ENCODE data around the gene MTARC2. TPM values are rescaled to one million over a fixed set of nuclear protein-coding genes. Genes with fewer than 3 reads are reported as not detected.

MTARC2 gene
- total and polyA plus RNA-seq, 2 of the 13 experiments (the other 11 are each of a cell fraction or from before 2014, with no cell fraction given) = 8.5 to 10.1 TPM

DNA sequence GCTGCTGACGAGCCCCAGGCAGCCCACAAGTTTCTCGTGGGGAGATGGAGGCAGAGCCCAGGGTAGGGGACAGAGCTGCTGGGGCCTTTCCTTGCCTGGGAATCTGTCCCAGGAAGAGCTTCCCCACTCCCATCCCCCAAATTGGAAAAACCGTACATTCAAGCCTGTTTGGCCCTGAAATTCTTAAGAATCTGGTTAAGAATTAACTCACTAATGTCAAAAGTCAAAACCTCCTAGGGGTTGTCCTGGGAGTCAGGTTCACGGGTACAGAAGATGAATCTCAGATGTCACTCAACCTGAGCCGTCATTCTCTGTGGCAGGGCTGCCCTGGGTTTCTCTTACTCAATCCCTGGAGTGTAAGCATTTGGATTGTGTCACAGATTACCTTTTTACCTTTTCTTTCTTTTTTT, 49.5 kb upstream of the MTARC2 start (continued):
- TF ChIP-seq, protein P1, sequence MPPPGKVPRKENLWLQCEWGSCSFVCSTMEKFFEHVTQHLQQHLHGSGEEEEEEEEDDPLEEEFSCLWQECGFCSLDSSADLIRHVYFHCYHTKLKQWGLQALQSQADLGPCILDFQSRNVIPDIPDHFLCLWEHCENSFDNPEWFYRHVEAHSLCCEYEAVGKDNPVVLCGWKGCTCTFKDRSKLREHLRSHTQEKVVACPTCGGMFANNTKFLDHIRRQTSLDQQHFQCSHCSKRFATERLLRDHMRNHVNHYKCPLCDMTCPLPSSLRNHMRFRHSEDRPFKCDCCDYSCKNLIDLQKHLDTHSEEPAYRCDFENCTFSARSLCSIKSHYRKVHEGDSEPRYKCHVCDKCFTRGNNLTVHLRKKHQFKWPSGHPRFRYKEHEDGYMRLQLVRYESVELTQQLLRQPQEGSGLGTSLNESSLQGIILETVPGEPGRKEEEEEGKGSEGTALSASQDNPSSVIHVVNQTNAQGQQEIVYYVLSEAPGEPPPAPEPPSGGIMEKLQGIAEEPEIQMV (CRISPR knock-in tag; IDR thresholded peaks at IDR 0.05; ENCODE audit: low read depth) = 0 out of 2 replicates have a peak, but pooled peaks have one; percentile 25
- TF ChIP-seq KAT8 (CRISPR knock-in tag; IDR thresholded peaks at IDR 0.05) (peak; percentile 46; the same call in 1 of the 2 replicates), FOXA1 (IDR thresholded peaks at IDR 0.05) (no peak), FOXA1 (CRISPR knock-in tag; IDR thresholded peaks at IDR 0.05) (no peak), SCMH1 (CRISPR knock-in tag; IDR thresholded peaks at IDR 0.05; ENCODE audit: borderline replicate concordance) (no peak), ZNF292 (CRISPR knock-in tag; IDR thresholded peaks at IDR 0.05; ENCODE audit: borderline replicate concordance, low read depth) (0 out of 2 replicates have a peak, but pooled peaks have one; percentile 27), REXO4 (CRISPR knock-in tag; IDR thresholded peaks at IDR 0.05; ENCODE audit: borderline replicate concordance) (no peak), SMAD9 (CRISPR knock-in tag; IDR thresholded peaks at IDR 0.05) (no peak), ZNF563 (CRISPR knock-in tag; IDR thresholded peaks at IDR 0.05) (no peak), SP5 (CRISPR knock-in tag; IDR thresholded peaks at IDR 0.05; ENCODE audit: borderline replicate concordance, low read depth) (0 out of 2 replicates have a peak, but pooled peaks have one; percentile 31), ZNF878 (CRISPR knock-in tag; IDR thresholded peaks at IDR 0.05) (0 out of 2 replicates have a peak, but pooled peaks have one; percentile 44), RFX1 (IDR thresholded peaks at IDR 0.05) (no peak), DR1 (CRISPR knock-in tag; IDR thresholded peaks at IDR 0.05) (no peak), RAD21 (CRISPR knock-in tag; IDR thresholded peaks at IDR 0.05) (no peak)
- TF ChIP-seq, protein P2, sequence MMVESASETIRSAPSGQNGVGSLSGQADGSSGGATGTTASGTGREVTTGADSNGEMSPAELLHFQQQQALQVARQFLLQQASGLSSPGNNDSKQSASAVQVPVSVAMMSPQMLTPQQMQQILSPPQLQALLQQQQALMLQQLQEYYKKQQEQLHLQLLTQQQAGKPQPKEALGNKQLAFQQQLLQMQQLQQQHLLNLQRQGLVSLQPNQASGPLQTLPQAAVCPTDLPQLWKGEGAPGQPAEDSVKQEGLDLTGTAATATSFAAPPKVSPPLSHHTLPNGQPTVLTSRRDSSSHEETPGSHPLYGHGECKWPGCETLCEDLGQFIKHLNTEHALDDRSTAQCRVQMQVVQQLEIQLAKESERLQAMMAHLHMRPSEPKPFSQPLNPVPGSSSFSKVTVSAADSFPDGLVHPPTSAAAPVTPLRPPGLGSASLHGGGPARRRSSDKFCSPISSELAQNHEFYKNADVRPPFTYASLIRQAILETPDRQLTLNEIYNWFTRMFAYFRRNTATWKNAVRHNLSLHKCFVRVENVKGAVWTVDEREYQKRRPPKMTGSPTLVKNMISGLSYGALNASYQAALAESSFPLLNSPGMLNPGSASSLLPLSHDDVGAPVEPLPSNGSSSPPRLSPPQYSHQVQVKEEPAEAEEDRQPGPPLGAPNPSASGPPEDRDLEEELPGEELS (CRISPR knock-in tag; IDR thresholded peaks at IDR 0.05) = peak; percentile 52; the same call in 1 of the 2 replicates
- TF ChIP-seq, protein P3, sequence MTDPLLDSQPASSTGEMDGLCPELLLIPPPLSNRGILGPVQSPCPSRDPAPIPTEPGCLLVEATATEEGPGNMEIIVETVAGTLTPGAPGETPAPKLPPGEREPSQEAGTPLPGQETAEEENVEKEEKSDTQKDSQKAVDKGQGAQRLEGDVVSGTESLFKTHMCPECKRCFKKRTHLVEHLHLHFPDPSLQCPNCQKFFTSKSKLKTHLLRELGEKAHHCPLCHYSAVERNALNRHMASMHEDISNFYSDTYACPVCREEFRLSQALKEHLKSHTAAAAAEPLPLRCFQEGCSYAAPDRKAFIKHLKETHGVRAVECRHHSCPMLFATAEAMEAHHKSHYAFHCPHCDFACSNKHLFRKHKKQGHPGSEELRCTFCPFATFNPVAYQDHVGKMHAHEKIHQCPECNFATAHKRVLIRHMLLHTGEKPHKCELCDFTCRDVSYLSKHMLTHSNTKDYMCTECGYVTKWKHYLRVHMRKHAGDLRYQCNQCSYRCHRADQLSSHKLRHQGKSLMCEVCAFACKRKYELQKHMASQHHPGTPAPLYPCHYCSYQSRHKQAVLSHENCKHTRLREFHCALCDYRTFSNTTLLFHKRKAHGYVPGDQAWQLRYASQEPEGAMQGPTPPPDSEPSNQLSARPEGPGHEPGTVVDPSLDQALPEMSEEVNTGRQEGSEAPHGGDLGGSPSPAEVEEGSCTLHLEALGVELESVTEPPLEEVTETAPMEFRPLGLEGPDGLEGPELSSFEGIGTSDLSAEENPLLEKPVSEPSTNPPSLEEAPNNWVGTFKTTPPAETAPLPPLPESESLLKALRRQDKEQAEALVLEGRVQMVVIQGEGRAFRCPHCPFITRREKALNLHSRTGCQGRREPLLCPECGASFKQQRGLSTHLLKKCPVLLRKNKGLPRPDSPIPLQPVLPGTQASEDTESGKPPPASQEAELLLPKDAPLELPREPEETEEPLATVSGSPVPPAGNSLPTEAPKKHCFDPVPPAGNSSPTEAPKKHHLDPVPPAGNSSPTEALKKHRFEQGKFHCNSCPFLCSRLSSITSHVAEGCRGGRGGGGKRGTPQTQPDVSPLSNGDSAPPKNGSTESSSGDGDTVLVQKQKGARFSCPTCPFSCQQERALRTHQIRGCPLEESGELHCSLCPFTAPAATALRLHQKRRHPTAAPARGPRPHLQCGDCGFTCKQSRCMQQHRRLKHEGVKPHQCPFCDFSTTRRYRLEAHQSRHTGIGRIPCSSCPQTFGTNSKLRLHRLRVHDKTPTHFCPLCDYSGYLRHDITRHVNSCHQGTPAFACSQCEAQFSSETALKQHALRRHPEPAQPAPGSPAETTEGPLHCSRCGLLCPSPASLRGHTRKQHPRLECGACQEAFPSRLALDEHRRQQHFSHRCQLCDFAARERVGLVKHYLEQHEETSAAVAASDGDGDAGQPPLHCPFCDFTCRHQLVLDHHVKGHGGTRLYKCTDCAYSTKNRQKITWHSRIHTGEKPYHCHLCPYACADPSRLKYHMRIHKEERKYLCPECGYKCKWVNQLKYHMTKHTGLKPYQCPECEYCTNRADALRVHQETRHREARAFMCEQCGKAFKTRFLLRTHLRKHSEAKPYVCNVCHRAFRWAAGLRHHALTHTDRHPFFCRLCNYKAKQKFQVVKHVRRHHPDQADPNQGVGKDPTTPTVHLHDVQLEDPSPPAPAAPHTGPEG (CRISPR knock-in tag; IDR thresholded peaks at IDR 0.05) = no peak
- TF ChIP-seq, protein P4, sequence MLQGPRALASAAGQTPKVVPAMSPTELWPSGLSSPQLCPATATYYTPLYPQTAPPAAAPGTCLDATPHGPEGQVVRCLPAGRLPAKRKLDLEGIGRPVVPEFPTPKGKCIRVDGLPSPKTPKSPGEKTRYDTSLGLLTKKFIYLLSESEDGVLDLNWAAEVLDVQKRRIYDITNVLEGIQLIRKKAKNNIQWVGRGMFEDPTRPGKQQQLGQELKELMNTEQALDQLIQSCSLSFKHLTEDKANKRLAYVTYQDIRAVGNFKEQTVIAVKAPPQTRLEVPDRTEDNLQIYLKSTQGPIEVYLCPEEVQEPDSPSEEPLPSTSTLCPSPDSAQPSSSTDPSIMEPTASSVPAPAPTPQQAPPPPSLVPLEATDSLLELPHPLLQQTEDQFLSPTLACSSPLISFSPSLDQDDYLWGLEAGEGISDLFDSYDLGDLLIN (CRISPR knock-in tag; IDR thresholded peaks at IDR 0.05; ENCODE audit: borderline replicate concordance) = no peak

All from HepG2 (cell line).